ENCODE measurements around the gene SH3PXD2A.

Gene SH3PXD2A

GRCh38 chr10:103692436-103692951, 162.9 kb downstream of the SH3PXD2A start:
- H3K36me3 ChIP-seq (ENCODE audit: control insufficient read depth in 2 of 2, insufficient read depth in 1 of 2, low read length in 2 of 2): no peaks in the 10 kb centered on the region
- no peak overlapping the region for H3K27ac ChIP-seq (ENCODE audit: extremely low read depth, low read depth, low read length)
- ChIA-PET CTCF (no interaction called here), POLR2A (no interaction called here)
- H3K4me3 ChIP-seq (ENCODE audit: low read depth, low read length): peak overlapping the region; percentile 32
- H3K9me3 ChIP-seq (ENCODE audit: control insufficient read depth, insufficient read depth, low read depth, low read length): no peaks in the 10 kb centered on the region
- H3K4me1 ChIP-seq (ENCODE audit: control insufficient read depth, insufficient read depth, low read length): no peaks in the 10 kb centered on the region; the same call in 1 of the 2 replicates
- TF ChIP-seq ZSCAN4 (tag by site-specific recombination; IDR thresholded peaks at IDR 0.05) (no peak), ZNF2 (tag by site-specific recombination; IDR thresholded peaks at IDR 0.05) (no peak), PRDM1 (tag by site-specific recombination; IDR thresholded peaks at IDR 0.05) (no peak), ZNF24 (tag by site-specific recombination; IDR thresholded peaks at IDR 0.05) (no peak), ZNF202 (tag by site-specific recombination; IDR thresholded peaks at IDR 0.05; ENCODE audit: borderline replicate concordance) (no peak), PATZ1 (tag by site-specific recombination; IDR thresholded peaks at IDR 0.05) (peak; percentile 60; the same call in 1 of the 2 replicates), ZNF362 (tag by site-specific recombination; IDR thresholded peaks at IDR 0.05) (no peak), ZNF704 (tag by site-specific recombination; IDR thresholded peaks at IDR 0.05) (no peak), ZBTB1 (tag by site-specific recombination; IDR thresholded peaks at IDR 0.05) (no peak), YY2 (tag by site-specific recombination; IDR thresholded peaks at IDR 0.05) (no peak), ZNF398 (tag by site-specific recombination; IDR thresholded peaks at IDR 0.05) (no peak), HOXD13 (CRISPR knock-in tag; IDR thresholded peaks at IDR 0.05; ENCODE audit: borderline replicate concordance) (no peak), TSHZ1 (tag by site-specific recombination; IDR thresholded peaks at IDR 0.05; ENCODE audit: borderline replicate concordance) (no peak), ZFP69B (tag by site-specific recombination; IDR thresholded peaks at IDR 0.05) (no peak), ZNF423 (tag by site-specific recombination; IDR thresholded peaks at IDR 0.05) (no peak), EGR2 (tag by site-specific recombination; IDR thresholded peaks at IDR 0.05; ENCODE audit: low read depth) (peak; percentile 75), TRIM28 (IDR thresholded peaks at IDR 0.05; ENCODE audit: borderline replicate concordance, low read length) (no peak), ZNF777 (tag by site-specific recombination; IDR thresholded peaks at IDR 0.05; ENCODE audit: borderline replicate concordance) (no peak), KLF1 (tag by site-specific recombination; IDR thresholded peaks at IDR 0.05) (no peak), WT1 (tag by site-specific recombination; IDR thresholded peaks at IDR 0.05) (0 out of 2 replicates have a peak, but pooled peaks have one; percentile 13), ZNF148 (tag by site-specific recombination; IDR thresholded peaks at IDR 0.05; ENCODE audit: borderline replicate concordance) (no peak), ZBTB48 (tag by site-specific recombination; IDR thresholded peaks at IDR 0.05) (peak; percentile 91), GLIS1 (tag by site-specific recombination; IDR thresholded peaks at IDR 0.05) (no peak), ELK4 (IDR thresholded peaks at IDR 0.05; ENCODE audit: borderline replicate concordance, low read depth, low read length) (no peak)
